HepG2 (cell line): ENCODE measurements around the gene TADA2A. TPM values are rescaled to one million over a fixed set of nuclear protein-coding genes. Genes with fewer than 3 reads are reported as not detected.

Experiments
- ATAC-seq: fragments of 200-7000 bp; cut with Tn5 transposase; 3 replicates; pipeline ENCODE4 v1.9.1; 2020; ENCODE audit warnings: mild to moderate bottlenecking, moderate library complexity
- BruUV-seq: library from RNA; stranded (reverse); fragments of 400-500 nt; replicated peaks from 2 replicates; lab custom pipeline; 2021; lab: Mats Ljungman, UMichigan
- CTCF ChIA-PET: fragments of 300-600 bp; formaldehyde crosslinking; extraction: SDS; loops from one replicate; lab custom pipeline; 2021; ENCODE audit warnings: low total read pairs, inconsistent platforms, low intra/inter-chr PET ratio; lab: Yijun Ruan, JAX
- POLR2A ChIA-PET: fragments of 350-600 bp; sonication (Branson Sonifier 250); formaldehyde crosslinking; loops from one replicate; lab custom pipeline; 2020; ENCODE audit warnings: antibody characterized with exemption, inconsistent platforms; lab: Yijun Ruan, JAX
- DNase-seq: peaks from one replicate; pipeline ENCODE4 v3.0.0-alpha.2; 2015; ENCODE audit warnings: low spot score
- FAIRE-seq: peaks from 3 replicates; lab custom pipeline; 2011; peaks lifted over from hg19 to GRCh38; lab: Jason Lieb, UNC
- H2AFZ ChIP-seq: one replicate; pipeline ENCODE4 v1.6.1; 2011; ENCODE audit warnings: low read length, inconsistent platforms
- H3K27ac ChIP-seq: fragments of 300-600 bp; 3 replicates; pipeline ENCODE4 v1.8.0; 2011; ENCODE audit warnings: mixed run types, mild to moderate bottlenecking, mixed read lengths, low read length, inconsistent platforms; ENCODE audit not compliant: insufficient read depth; ENCODE audit errors: extremely low read length
- H3K27me3 ChIP-seq, 2 experiments: fragments of 200-600 bp in 1 of 2; 2 replicates in 1 of 2; 3 replicates in 1 of 2; pipeline versions ENCODE4 v1.6.0 to v1.8.0; 2011; ENCODE audit warnings: low read length in 2 of 2, mild to moderate bottlenecking in 2 of 2, moderate library complexity in 2 of 2, inconsistent platforms in 1 of 2; ENCODE audit not compliant: insufficient read depth in 2 of 2, control insufficient read depth in 1 of 2
- H3K36me3 ChIP-seq, 2 experiments: fragments of 200-600 bp in 1 of 2; replicated peaks in 1 of 2; 2 replicates in 1 of 2; 3 replicates in 1 of 2; pipeline versions ENCODE4 v1.5.1 to v1.8.0; 2011; ENCODE audit warnings: low read length in 2 of 2, inconsistent platforms in 1 of 2; ENCODE audit not compliant: insufficient read depth in 2 of 2, control insufficient read depth in 1 of 2
- H3K4me1 ChIP-seq: 2 replicates; pipeline ENCODE4 v1.5.1; 2012; ENCODE audit warnings: low read length, inconsistent platforms; ENCODE audit not compliant: insufficient read depth
- H3K4me2 ChIP-seq: 2 replicates; pipeline ENCODE4 v1.6.0; 2011; ENCODE audit warnings: low read depth, low read length, inconsistent platforms
- H3K4me3 ChIP-seq, 3 experiments: fragments of 200-600 bp in 1 of 3; sonication (generic), shearing (Covaris generic) in 1 of 3; replicated peaks in 1 of 3; 2 replicates each; pipeline ENCODE4 v1.5.1; 2011 to 2016; ENCODE audit warnings: low read length in 3 of 3, inconsistent platforms in 2 of 3, low read depth in 2 of 3, mild to moderate bottlenecking in 2 of 3, control low read depth in 1 of 3, mixed read lengths in 1 of 3; ENCODE audit not compliant: insufficient read depth in 1 of 3
- H3K79me2 ChIP-seq: one replicate; pipeline ENCODE4 v1.6.1; 2011; ENCODE audit warnings: low read length, inconsistent platforms; ENCODE audit not compliant: insufficient read depth
- H3K9ac ChIP-seq: 2 replicates; pipeline ENCODE4 v1.6.0; 2011; ENCODE audit warnings: mild to moderate bottlenecking, low read depth, low read length, inconsistent platforms; ENCODE audit not compliant: insufficient read depth
- H3K9me3 ChIP-seq: 2 replicates; pipeline ENCODE4 v1.5.1; 2012; ENCODE audit warnings: mild to moderate bottlenecking, low read length
- H4K20me1 ChIP-seq: 2 replicates; pipeline ENCODE4 v1.6.0; 2011; ENCODE audit warnings: inconsistent platforms, mild to moderate bottlenecking, low read length, moderate library complexity; ENCODE audit not compliant: insufficient read depth
- NR0B2 ChIP-seq: sonication (generic); formaldehyde crosslinking; IDR thresholded peaks from 2 replicates; pipeline ENCODE4 v1.4.0; 2020; ENCODE audit warnings: mild to moderate bottlenecking, missing genetic modification reagents
- PLRG1 ChIP-seq: fragments of 450-650 bp; conservative IDR thresholded peaks from 2 replicates; pipeline ENCODE4 v1.6.1; 2016
- TMF1 ChIP-seq: sonication (generic); formaldehyde crosslinking; IDR thresholded peaks from 2 replicates; pipeline ENCODE4 v1.8.1; 2022; ENCODE audit warnings: low read depth, missing genetic modification reagents
- ZNF3 ChIP-seq: IDR thresholded peaks from 2 replicates; pipeline ENCODE4 v1.7.0; 2017; ENCODE audit warnings: inconsistent platforms
- ZNF589 ChIP-seq: sonication (generic); formaldehyde crosslinking; conservative IDR thresholded peaks from 2 replicates; pipeline ENCODE4 v1.8.0; 2022; ENCODE audit warnings: mild to moderate bottlenecking, moderate library complexity, missing genetic modification reagents
- ZNF598 ChIP-seq: sonication (generic); formaldehyde crosslinking; IDR thresholded peaks from 2 replicates; pipeline ENCODE4 v1.5.1; 2020; ENCODE audit warnings: mild to moderate bottlenecking, missing genetic modification reagents, borderline replicate concordance
- WGBS: methylation state at CpG from one replicate; pipeline ENCODE4 v1.1.6; 2017; ENCODE audit warnings: low lambda C conversion rate; 5-methylcytosine and 5-hydroxymethylcytosine counted together
- in situ Hi-C: cut with HindIII; loops from 2 replicates; pipeline ENCODE4 v1.10.0; 2017; ENCODE audit warnings: low pct_unique_long_range_greater_than_20kb; ENCODE audit not compliant: extremely low pct_ligation_motif_present
- intact Hi-C: fragments of 100-400 bp; cut with micrococcal nuclease; formaldehyde crosslinking; loops from one replicate; pipeline ENCODE4 v1.10.0; 2022; ENCODE audit not compliant: unreplicated experiment
- polyA plus RNA-seq, 8 experiments: library from polyadenylated mRNA; depleted of rRNA in 3 of 8; stranded (reverse) in 7 of 8; unstranded in 1 of 8; fragments of >200 nt; fragmentation: Illumina TruSeq in 4 of 8; extraction: Trizol in 4 of 8; gene quantifications; 2 replicates each; pipeline versions ENCODE4 v1.2.1 to v1.2.3, GENCODE V29; 2011 to 2016; ENCODE audit warnings: low read depth in 4 of 8, missing spikeins in 1 of 8, mixed read lengths in 1 of 8; ENCODE audit not compliant: insufficient read depth in 1 of 8
- total RNA-seq, 5 experiments: library from RNA; depleted of rRNA; stranded (reverse); fragments of >200 nt; fragmentation: Illumina TruSeq; extraction: Trizol; gene quantifications; 2 replicates each; pipeline ENCODE4 v1.2.3, GENCODE V29; 2016; ENCODE audit warnings: low read depth in 1 of 5

Gene TADA2A
- total and polyA plus RNA-seq, 2 of the 13 experiments (the other 11 are each of a cell fraction or from before 2014, with no cell fraction given), result 8.0 to 14.0 TPM

- TF ChIP-seq ZNF589, result no peak
Observed at GRCh38 chr17:37375706-37376105, 31.0 kb upstream of the TADA2A start, which contains the start of gene C17orf78 (continued).

GRCh38 chr17:37382056-37382455 lies 24.6 kb upstream of the TADA2A start:
- CTCF ChIA-PET, result no interaction called here
- TF ChIP-seq PLRG1 (no peak), ZNF3 (CRISPR knock-in tag) (no peak), TMF1 (no peak)
- 90% methylated on average over 1 of the region's 1 CpG for WGBS
- no peaks in the 10 kb centered on the region for H3K9me3 ChIP-seq
- no peaks in the 10 kb centered on the region for H3K36me3 ChIP-seq
- no peaks in the 10 kb centered on the region for H3K27me3 ChIP-seq
- FAIRE-seq (no peak), DNase-seq (no peak), ATAC-seq (no peak)
- H4K20me1 ChIP-seq, result no peaks in the 10 kb centered on the region
- no peak overlapping the region for H2AFZ ChIP-seq
- H3K9ac ChIP-seq, result no peak overlapping the region
- H3K27ac ChIP-seq, result no peak overlapping the region
- H3K79me2 ChIP-seq, result no peaks in the 10 kb centered on the region
- peaks cover 12% of the 10 kb centered on the region for H3K4me1 ChIP-seq
- intact Hi-C loops, result no loop called here
- no peak overlapping the region for H3K4me2 ChIP-seq
- POLR2A ChIA-PET, result no interaction called here
- no TSS peak for BruUV-seq
- no peak overlapping the region for H3K4me3 ChIP-seq
- in situ Hi-C loops, result no loop called here

- POLR2A ChIA-PET, result no interaction called here
Observed at GRCh38 chr17:37384560-37385149, 22.0 kb upstream of the TADA2A start.

More at GRCh38 chr17:37384560-37385149, 22.0 kb upstream of the TADA2A start:
- Histone ChIP-seq H4K20me1 (no peaks in the 10 kb centered on the region), H3K27ac (no peak overlapping the region), H2AFZ (no peak overlapping the region), H3K9me3 (no peaks in the 10 kb centered on the region), H3K36me3 (no peaks in the 10 kb centered on the region), H3K9ac (no peak overlapping the region), H3K79me2 (no peaks in the 10 kb centered on the region)
- CTCF ChIA-PET, result no interaction called here
- ATAC-seq, result no peak
- WGBS, result 85% methylated on average over 3 of the region's 3 CpGs
- intact Hi-C loops, result no loop called here
- TF ChIP-seq ZNF598 (CRISPR knock-in tag), result no peak
- TF ChIP-seq NR0B2 (CRISPR knock-in tag), result no peak
- TF ChIP-seq, all 625 proteins: peak for 0
- Histone ChIP-seq H3K4me3 (no peak overlapping the region), H3K4me2 (no peak overlapping the region), H3K4me1 (no peaks in the 10 kb centered on the region), H3K27me3 (no peaks in the 10 kb centered on the region)
- FAIRE-seq, result no peak
- in situ Hi-C loops, result no loop called here
- no TSS peak for BruUV-seq
- DNase-seq, result no peak
